ENCODE results near the gene HARBI1.

- TF ChIP-seq, protein P1, sequence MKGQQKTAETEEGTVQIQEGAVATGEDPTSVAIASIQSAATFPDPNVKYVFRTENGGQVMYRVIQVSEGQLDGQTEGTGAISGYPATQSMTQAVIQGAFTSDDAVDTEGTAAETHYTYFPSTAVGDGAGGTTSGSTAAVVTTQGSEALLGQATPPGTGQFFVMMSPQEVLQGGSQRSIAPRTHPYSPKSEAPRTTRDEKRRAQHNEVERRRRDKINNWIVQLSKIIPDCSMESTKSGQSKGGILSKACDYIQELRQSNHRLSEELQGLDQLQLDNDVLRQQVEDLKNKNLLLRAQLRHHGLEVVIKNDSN (CRISPR knock-in tag; IDR thresholded peaks at IDR 0.05): no peak
- no peak for TF ChIP-seq JUN (CRISPR knock-in tag; IDR thresholded peaks at IDR 0.05)
- TF ChIP-seq, protein P2, sequence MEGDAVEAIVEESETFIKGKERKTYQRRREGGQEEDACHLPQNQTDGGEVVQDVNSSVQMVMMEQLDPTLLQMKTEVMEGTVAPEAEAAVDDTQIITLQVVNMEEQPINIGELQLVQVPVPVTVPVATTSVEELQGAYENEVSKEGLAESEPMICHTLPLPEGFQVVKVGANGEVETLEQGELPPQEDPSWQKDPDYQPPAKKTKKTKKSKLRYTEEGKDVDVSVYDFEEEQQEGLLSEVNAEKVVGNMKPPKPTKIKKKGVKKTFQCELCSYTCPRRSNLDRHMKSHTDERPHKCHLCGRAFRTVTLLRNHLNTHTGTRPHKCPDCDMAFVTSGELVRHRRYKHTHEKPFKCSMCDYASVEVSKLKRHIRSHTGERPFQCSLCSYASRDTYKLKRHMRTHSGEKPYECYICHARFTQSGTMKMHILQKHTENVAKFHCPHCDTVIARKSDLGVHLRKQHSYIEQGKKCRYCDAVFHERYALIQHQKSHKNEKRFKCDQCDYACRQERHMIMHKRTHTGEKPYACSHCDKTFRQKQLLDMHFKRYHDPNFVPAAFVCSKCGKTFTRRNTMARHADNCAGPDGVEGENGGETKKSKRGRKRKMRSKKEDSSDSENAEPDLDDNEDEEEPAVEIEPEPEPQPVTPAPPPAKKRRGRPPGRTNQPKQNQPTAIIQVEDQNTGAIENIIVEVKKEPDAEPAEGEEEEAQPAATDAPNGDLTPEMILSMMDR (IDR thresholded peaks at IDR 0.05): no peak
Measured at GRCh38 chr11:46594374-46594700, 22.7 kb downstream of the HARBI1 start.
